Common myeloid progenitor, CD34-positive (primary cell): ENCODE results near the gene SMIM13. TPM values are rescaled to one million over a fixed set of nuclear protein-coding genes. Genes with fewer than 3 reads are reported as not detected.

Source experiments
- CTCF ChIA-PET: fragments of 350-600 bp; sonication (Branson Sonifier 250); formaldehyde crosslinking; loops from one replicate; lab custom pipeline; 2021; ENCODE audit warnings: antibody characterized with exemption; lab: Charles Lee
- POLR2A ChIA-PET: fragments of 350-600 bp; sonication (Branson Sonifier 250); formaldehyde crosslinking; loops from one replicate; lab custom pipeline; 2021; ENCODE audit warnings: antibody characterized with exemption; lab: Charles Lee
- DNase-seq, 3 donors: peaks; one replicate each; pipeline versions ENCODE4 v3.0.0 to v3.0.0-alpha.2; 2013
- H3K27ac ChIP-seq, 2 experiments: 1 replicate in 1 of 2; 2 replicates in 1 of 2; pipeline ENCODE4 v1.7.0; 2013; ENCODE audit warnings: inconsistent platforms in 2 of 2, low read length in 2 of 2, mild to moderate bottlenecking in 2 of 2, low read depth in 1 of 2, moderate library complexity in 1 of 2; ENCODE audit not compliant: severe bottlenecking in 2 of 2, insufficient read depth in 1 of 2, poor library complexity in 1 of 2
- H3K27me3 ChIP-seq, 5 experiments: replicated peaks in 2 of 5; 1 replicate in 3 of 5; 2 replicates in 2 of 5; pipeline versions ENCODE4 v1.6.1 to v1.7.0; 2013; ENCODE audit warnings: low read length in 4 of 5, mild to moderate bottlenecking in 2 of 5, moderate library complexity in 2 of 5, inconsistent platforms in 1 of 5; ENCODE audit not compliant: insufficient read depth in 5 of 5, control insufficient read depth in 4 of 5
- H3K36me3 ChIP-seq, 4 experiments: 1 replicate in 2 of 4; 2 replicates in 2 of 4; pipeline versions ENCODE4 v1.6.1 to v1.7.0; 2013; ENCODE audit warnings: low read length in 3 of 4, control low read depth in 1 of 4, mild to moderate bottlenecking in 1 of 4; ENCODE audit not compliant: control insufficient read depth in 4 of 4, insufficient read depth in 4 of 4
- H3K4me1 ChIP-seq, 4 experiments: 1 replicate in 3 of 4; 2 replicates in 1 of 4; pipeline versions ENCODE4 v1.6.1 to v1.7.1; 2013; ENCODE audit warnings: low read length in 3 of 4, mild to moderate bottlenecking in 3 of 4, control low read depth in 1 of 4, inconsistent platforms in 1 of 4, moderate library complexity in 1 of 4; ENCODE audit not compliant: control insufficient read depth in 4 of 4, insufficient read depth in 4 of 4; ENCODE audit errors: control extremely low read depth in 1 of 4
- H3K4me3 ChIP-seq, 7 experiments: 1 replicate in 4 of 7; 2 replicates in 3 of 7; pipeline versions ENCODE4 v1.5.1 to v1.7.0; 2013; ENCODE audit warnings: mild to moderate bottlenecking in 7 of 7, low read length in 6 of 7, moderate library complexity in 6 of 7, inconsistent platforms in 2 of 7, low read depth in 2 of 7, control low read depth in 1 of 7; ENCODE audit not compliant: insufficient read depth in 4 of 7, control insufficient read depth in 1 of 7; ENCODE audit errors: extremely low read depth in 1 of 7
- H3K9me3 ChIP-seq, 5 experiments: 1 replicate in 4 of 5; 2 replicates in 1 of 5; pipeline versions ENCODE4 v1.6.1 to v1.7.1; 2013; ENCODE audit warnings: low read length in 4 of 5, mild to moderate bottlenecking in 2 of 5, inconsistent platforms in 1 of 5, low read depth in 1 of 5, moderate library complexity in 1 of 5; ENCODE audit not compliant: control insufficient read depth in 4 of 5, insufficient read depth in 2 of 5; ENCODE audit errors: control extremely low read depth in 1 of 5
- WGBS: methylation state at CpG from one replicate; pipeline ENCODE4 v1.1.5; 2013; ENCODE audit not compliant: insufficient coverage; 5-methylcytosine and 5-hydroxymethylcytosine counted together
- polyA plus RNA-seq: library from polyadenylated mRNA; unstranded; fragments of 120-200 nt; gene quantifications from one replicate; pipeline ENCODE4 v1.2.1, GENCODE V29; 2013

Gene SMIM13
- 5.5 TPM for polyA plus RNA-seq

- Histone ChIP-seq H3K27me3 (no peaks in the 10 kb centered on the region), H3K36me3 (peaks cover 0 to 4% (median 0%) of the 10 kb centered on the region in 4 experiments), H3K4me3 (peak within 1 kb of the TSS; percentile 79 to 99 (median 93)), H3K27ac (peak within 1 kb of the TSS; percentile 50 to 87), H3K9me3 (no peaks in the 10 kb centered on the region), H3K4me1 (peaks cover 0 to 28% (median 15%) of the 10 kb centered on the region in 4 experiments)
- DNase-seq, result peak; percentile 96 to 98 (median 97)
- 0% methylated on average over 84 of the region's 90 CpGs for WGBS
- ChIA-PET POLR2A (interaction anchor here (0.6 kb wide), 1 partner anchor 429 kb away, joined by 3 read pairs; no protein-coding TSS in a partner anchor), CTCF (interaction anchor here (0.6 to 1.6 kb wide), 6 partner anchors 9 to 34 kb away, joined by 3 to 5 read pairs (median 4); no protein-coding TSS in a partner anchor)
Measured at GRCh38 chr6:11093626-11094410, at the start of gene SMIM13. Gene SMIM13 (plus strand): TSS chr6:11093834. CDS start chr6:11094314, 480 bp downstream.

- Histone ChIP-seq H3K9me3 (peaks cover 0 to 8% (median 5%) of the 10 kb centered on the region in 5 experiments), H3K27ac (no peak within 1 kb of the TSS), H3K4me3 (peak within 1 kb of the TSS; percentile 28 to 72 (median 61)), H3K36me3 (no peaks in the 10 kb centered on the region), H3K4me1 (peaks cover 0 to 18% (median 12%) of the 10 kb centered on the region in 4 experiments), H3K27me3 (peaks cover 32 to 84% (median 50%) of the 10 kb centered on the region in 5 experiments)
- peak; percentile 56 to 84 (median 81) for DNase-seq
- 5% methylated on average over 88 of the region's 124 CpGs for WGBS
- ChIA-PET CTCF (no interaction called here), POLR2A (no interaction called here)
Measured at GRCh38 chr6:11043961-11044711, 49.5 kb upstream of the SMIM13 start, which contains the start of gene ELOVL2. Gene ELOVL2 (minus strand): TSS chr6:11044305. CDS start chr6:11044230, 75 bp downstream.

GRCh38 chr6:11044712-11045167 is 48.9 kb upstream of the SMIM13 start:
- peaks cover 0 to 8% (median 5%) of the 10 kb centered on the region in 5 experiments for H3K9me3 ChIP-seq
- peaks cover 32 to 81% (median 48%) of the 10 kb centered on the region in 5 experiments for H3K27me3 ChIP-seq
- no peaks in the 10 kb centered on the region for H3K36me3 ChIP-seq
- H3K27ac ChIP-seq, result no peak overlapping the region
- 41% methylated on average over 22 of the region's 23 CpGs for WGBS
- peak overlapping the region; percentile 13 to 72 (median 58) for H3K4me3 ChIP-seq
- ChIA-PET POLR2A (no interaction called here), CTCF (interaction anchor here (1.1 kb wide), 1 partner anchor 93 kb away, joined by 4 read pairs; no protein-coding TSS in a partner anchor)
- no peak for DNase-seq
- peaks cover 0 to 18% (median 12%) of the 10 kb centered on the region in 4 experiments for H3K4me1 ChIP-seq

- DNase-seq, result no peak
- Histone ChIP-seq H3K27me3 (peaks cover 5 to 35% (median 15%) of the 10 kb centered on the region in 5 experiments), H3K27ac (no peak overlapping the region), H3K36me3 (no peaks in the 10 kb centered on the region), H3K9me3 (no peaks in the 10 kb centered on the region), H3K4me3 (no peak overlapping the region), H3K4me1 (no peaks in the 10 kb centered on the region)
- 100% methylated on average over 1 of the region's 2 CpGs for WGBS
- POLR2A ChIA-PET, result no interaction called here
- CTCF ChIA-PET, result interaction anchor here (0.6 kb wide), 2 partner anchors 38 to 99 kb away, joined by 3 read pairs; no protein-coding TSS in a partner anchor
Measured at GRCh38 chr6:11050731-11051130, 42.9 kb upstream of the SMIM13 start.

GRCh38 chr6:11053307-11053706 is 40.3 kb upstream of the SMIM13 start:
- POLR2A ChIA-PET, result no interaction called here
- no peak for DNase-seq
- 100% methylated on average over 4 of the region's 5 CpGs for WGBS
- H3K9me3 ChIP-seq, result no peaks in the 10 kb centered on the region
- H3K27ac ChIP-seq, result no peak overlapping the region
- no peaks in the 10 kb centered on the region for H3K36me3 ChIP-seq
- CTCF ChIA-PET, result interaction anchor here (0.8 to 1.0 kb wide), 3 partner anchors 15 to 575 kb away, joined by 3 to 4 read pairs (median 3); no protein-coding TSS in a partner anchor
- H3K4me3 ChIP-seq, result no peak overlapping the region
- peaks cover 2 to 22% (median 5%) of the 10 kb centered on the region in 5 experiments for H3K27me3 ChIP-seq
- H3K4me1 ChIP-seq, result no peaks in the 10 kb centered on the region

GRCh38 chr6:11054722-11055121 is 38.9 kb upstream of the SMIM13 start:
- Histone ChIP-seq H3K27ac (no peak overlapping the region), H3K27me3 (peaks cover 0 to 14% (median 3%) of the 10 kb centered on the region in 5 experiments), H3K36me3 (no peaks in the 10 kb centered on the region), H3K4me1 (no peaks in the 10 kb centered on the region), H3K9me3 (no peaks in the 10 kb centered on the region), H3K4me3 (no peak overlapping the region)
- CTCF ChIA-PET, result interaction anchor here (0.7 to 2.2 kb wide), 2 partner anchors 11 to 12 kb away, joined by 3 to 7 read pairs; no protein-coding TSS in a partner anchor
- POLR2A ChIA-PET, result no interaction called here
- WGBS, result no CpG with 5 or more reads among the region's 1 CpG
- DNase-seq, result no peak
